H1 (cell line): ENCODE data around the gene SLC24A4. TPM values are rescaled to one million over a fixed set of nuclear protein-coding genes. Genes with fewer than 3 reads are reported as not detected.

ENCODE experiments used
- CTCF ChIA-PET: fragments of 300-600 bp; sonication (Branson Sonifier 250); formaldehyde crosslinking; loops from one replicate; lab custom pipeline; 2021; ENCODE audit not compliant: partially characterized antibody; lab: Charles Lee
- POLR2A ChIA-PET: fragments of 300-600 bp; sonication (Branson Sonifier 250); formaldehyde crosslinking; loops from one replicate; lab custom pipeline; 2021; ENCODE audit warnings: inconsistent platforms; ENCODE audit not compliant: partially characterized antibody; lab: Charles Lee
- DNase-seq, 2 experiments: peaks; one replicate each; pipeline versions ENCODE4 v3.0.0 to v3.0.0-alpha.2; 2010 to 2022; ENCODE audit warnings: low spot score in 2 of 2, low read depth in 1 of 2, mixed read lengths in 1 of 2
- FAIRE-seq: peaks from 2 replicates; lab custom pipeline; 2011; peaks lifted over from hg19 to GRCh38; lab: Jason Lieb, UNC
- H2AFZ ChIP-seq: 2 replicates; pipeline ENCODE4 v1.8.1; 2012; ENCODE audit warnings: low read length, inconsistent platforms
- H2AK5ac ChIP-seq: 2 replicates; pipeline ENCODE4 v1.6.1; 2013; ENCODE audit warnings: low read depth, low read length
- H2BK120ac ChIP-seq: replicated peaks from 2 replicates; pipeline ENCODE3; 2013; ENCODE audit warnings: low read depth, low read length, inconsistent platforms
- H2BK12ac ChIP-seq: 2 replicates; pipeline ENCODE4 v1.6.1; 2013; ENCODE audit warnings: low read depth, low read length
- H2BK15ac ChIP-seq: 2 replicates; pipeline ENCODE4 v1.6.1; 2013; ENCODE audit warnings: low read length
- H2BK20ac ChIP-seq: 2 replicates; pipeline ENCODE4 v1.6.1; 2013; ENCODE audit warnings: low read length
- H2BK5ac ChIP-seq: 2 replicates; pipeline ENCODE4 v1.6.1; 2013; ENCODE audit warnings: low read depth, low read length
- H3K14ac ChIP-seq: 2 replicates; pipeline ENCODE4 v1.6.1; 2013; ENCODE audit warnings: inconsistent platforms; ENCODE audit not compliant: insufficient read length
- H3K18ac ChIP-seq: 2 replicates; pipeline ENCODE4 v1.6.1; 2013; ENCODE audit warnings: low read length; ENCODE audit errors: extremely low read depth
- H3K23ac ChIP-seq: 2 replicates; pipeline ENCODE4 v1.6.1; 2013; ENCODE audit warnings: inconsistent platforms; ENCODE audit not compliant: insufficient read length
- H3K23me2 ChIP-seq: 2 replicates; pipeline ENCODE4 v1.6.1; 2013; ENCODE audit warnings: low read depth, low read length
- H3K27ac ChIP-seq: 2 replicates; pipeline ENCODE4 v1.6.1; 2011; ENCODE audit warnings: low read depth, low read length, inconsistent platforms
- H3K27me3 ChIP-seq, 4 experiments: replicated peaks in 1 of 4; 1 replicate in 1 of 4; 2 replicates in 3 of 4; pipeline versions ENCODE4 v1.6.1 to v1.8.1; 2011 to 2013; ENCODE audit warnings: low read length in 3 of 4, mild to moderate bottlenecking in 3 of 4, inconsistent platforms in 2 of 4, mixed read lengths in 2 of 4, moderate library complexity in 1 of 4; ENCODE audit not compliant: control insufficient read depth in 3 of 4, insufficient read depth in 3 of 4; ENCODE audit errors: extremely low read depth in 1 of 4
- H3K36me3 ChIP-seq, 4 experiments: 2 replicates each; pipeline versions ENCODE4 v1.6.1 to v1.8.1; 2011 to 2013; ENCODE audit warnings: mild to moderate bottlenecking in 4 of 4, low read length in 3 of 4, moderate library complexity in 2 of 4, control low read depth in 1 of 4, inconsistent platforms in 1 of 4; ENCODE audit not compliant: insufficient read depth in 4 of 4, control insufficient read depth in 2 of 4
- H3K4ac ChIP-seq: replicated peaks from 2 replicates; pipeline ENCODE3; 2013; ENCODE audit warnings: low read length, low read depth, mixed read lengths, inconsistent platforms; ENCODE audit not compliant: insufficient read length
- H3K4me1 ChIP-seq, 4 experiments: replicated peaks in 1 of 4; 1 replicate in 1 of 4; 2 replicates in 3 of 4; pipeline versions ENCODE4 v1.6.1 to v1.8.1; 2011 to 2013; ENCODE audit warnings: low read length in 3 of 4, inconsistent platforms in 2 of 4, mixed read lengths in 1 of 4; ENCODE audit not compliant: insufficient read depth in 4 of 4, control insufficient read depth in 3 of 4
- H3K4me2 ChIP-seq, 2 experiments: 2 replicates each; pipeline versions ENCODE4 v1.6.1 to v1.8.1; 2011 to 2013; ENCODE audit warnings: low read depth in 2 of 2, low read length in 2 of 2, control low read depth in 1 of 2, inconsistent platforms in 1 of 2, mild to moderate bottlenecking in 1 of 2; ENCODE audit not compliant: insufficient read depth in 1 of 2
- H3K4me3 ChIP-seq, 4 experiments: fragments of 200-600, 300-600 bp in 1 of 4; sonication (generic), shearing (Covaris generic), sonication (Bioruptor Twin) in 1 of 4; 2 replicates each; pipeline versions ENCODE4 v1.5.1 to v1.8.1; 2011 to 2016; ENCODE audit warnings: low read length in 4 of 4, low read depth in 3 of 4, control low read depth in 2 of 4, inconsistent platforms in 2 of 4, mild to moderate bottlenecking in 2 of 4, mixed read lengths in 1 of 4, moderate library complexity in 1 of 4; ENCODE audit not compliant: insufficient read depth in 2 of 4; ENCODE audit errors: extremely low read depth in 1 of 4
- H3K56ac ChIP-seq: replicated peaks from 2 replicates; pipeline ENCODE3; 2013; ENCODE audit warnings: low read depth, mild to moderate bottlenecking, mixed read lengths, low read length, inconsistent platforms; ENCODE audit not compliant: insufficient read length
- H3K79me1 ChIP-seq: 2 replicates; pipeline ENCODE4 v1.6.1; 2013; ENCODE audit warnings: low read depth, low read length, control low read depth
- H3K79me2 ChIP-seq, 2 experiments: 2 replicates each; pipeline versions ENCODE4 v1.6.1 to v1.8.1; 2012 to 2013; ENCODE audit warnings: low read length in 2 of 2, mild to moderate bottlenecking in 2 of 2, inconsistent platforms in 1 of 2; ENCODE audit not compliant: insufficient read depth in 2 of 2, control insufficient read depth in 1 of 2
- H3K9ac ChIP-seq, 4 experiments: replicated peaks in 1 of 4; 1 replicate in 1 of 4; 2 replicates in 3 of 4; pipeline versions ENCODE4 v1.6.1 to v1.8.1; 2011 to 2013; ENCODE audit warnings: low read depth in 3 of 4, low read length in 3 of 4, control low read depth in 2 of 4, mild to moderate bottlenecking in 2 of 4, moderate library complexity in 2 of 4, inconsistent platforms in 1 of 4; ENCODE audit errors: extremely low read depth in 1 of 4
- H3K9me3 ChIP-seq, 2 experiments: 2 replicates each; pipeline versions ENCODE4 v1.6.1 to v1.8.1; 2012 to 2013; ENCODE audit warnings: mild to moderate bottlenecking in 2 of 2, moderate library complexity in 2 of 2, control low read depth in 1 of 2, inconsistent platforms in 1 of 2, low read depth in 1 of 2, low read length in 1 of 2, mixed read lengths in 1 of 2; ENCODE audit not compliant: insufficient read depth in 2 of 2
- H4K20me1 ChIP-seq, 2 experiments: replicated peaks in 1 of 2; 2 replicates each; pipeline versions ENCODE3 to v1.8.1; 2011 to 2013; ENCODE audit warnings: inconsistent platforms in 2 of 2, low read length in 2 of 2, mild to moderate bottlenecking in 1 of 2; ENCODE audit not compliant: insufficient read depth in 2 of 2, control insufficient read depth in 1 of 2
- H4K5ac ChIP-seq: 2 replicates; pipeline ENCODE4 v1.6.1; 2013; ENCODE audit warnings: low read length, low read depth, mixed read lengths, inconsistent platforms; ENCODE audit not compliant: insufficient read length
- H4K8ac ChIP-seq: 2 replicates; pipeline ENCODE4 v1.8.0; 2013; ENCODE audit warnings: mild to moderate bottlenecking, moderate library complexity, low read length, inconsistent platforms; ENCODE audit not compliant: insufficient read depth; ENCODE audit errors: extremely low read depth
- H4K91ac ChIP-seq: replicated peaks from 2 replicates; pipeline ENCODE3; 2013; ENCODE audit warnings: low read length, mixed read lengths, inconsistent platforms; ENCODE audit not compliant: insufficient read length
- CBX8 ChIP-seq: fragments of 300-800, 300-1000 bp; sonication (generic); IDR thresholded peaks from 2 replicates; pipeline ENCODE4 v1.7.1; 2016; ENCODE audit warnings: low read depth, low read length, borderline replicate concordance
- CHD1 ChIP-seq: IDR thresholded peaks from 2 replicates; pipeline ENCODE4 v1.6.1; 2012; ENCODE audit warnings: low read depth, low read length, improper control_type of control experiment
- EGR1 ChIP-seq: IDR thresholded peaks from 2 replicates; pipeline ENCODE4 v1.6.1; 2011; ENCODE audit warnings: low read depth, low read length, borderline replicate concordance
- KDM1A ChIP-seq: fragments of 200-600, 300-600 bp; sonication (generic); IDR thresholded peaks from 2 replicates; pipeline ENCODE4 v1.7.1; 2016; ENCODE audit warnings: mild to moderate bottlenecking, low read length, borderline replicate concordance
- NRF1 ChIP-seq: IDR thresholded peaks from 2 replicates; pipeline ENCODE4 v1.6.1; 2011; ENCODE audit warnings: mild to moderate bottlenecking, low read depth, low read length, improper control_type of control experiment
- PHF8 ChIP-seq: fragments of 200-600 bp; sonication (generic); conservative IDR thresholded peaks from 2 replicates; pipeline ENCODE4 v1.7.1; 2012; ENCODE audit warnings: low read depth, mild to moderate bottlenecking, inconsistent platforms, low read length, moderate library complexity
- POU5F1 ChIP-seq: IDR thresholded peaks from 2 replicates; pipeline ENCODE4 v1.6.1; 2011; ENCODE audit warnings: low read depth, mild to moderate bottlenecking, low read length, moderate library complexity
- SP4 ChIP-seq: IDR thresholded peaks from 2 replicates; pipeline ENCODE4 v1.6.1; 2012; ENCODE audit warnings: low read length, inconsistent platforms
- TEAD4 ChIP-seq: IDR thresholded peaks from 2 replicates; pipeline ENCODE4 v1.6.1; 2012; ENCODE audit warnings: low read depth, low read length, inconsistent platforms, mixed read lengths
- YY1 ChIP-seq: IDR thresholded peaks from 2 replicates; pipeline ENCODE4 v1.6.1; 2011; ENCODE audit warnings: low read depth, mild to moderate bottlenecking, low read length
- WGBS, 2 experiments: shearing (Covaris generic) in 1 of 2; methylation state at CpG; one replicate each; pipeline versions ENCODE4 v1.1.6 to v1.1.7; 2013 to 2015; ENCODE audit warnings: low lambda C conversion rate in 2 of 2, mixed read lengths in 2 of 2, inconsistent platforms in 1 of 2, low coverage in 1 of 2, missing lambda C conversion rate in 1 of 2; ENCODE audit not compliant: insufficient replicate concordance in 2 of 2, insufficient coverage in 1 of 2, insufficient read length in 1 of 2; ENCODE audit errors: extremely low coverage in 1 of 2, missing lambda C conversion rate in 1 of 2; 5-methylcytosine and 5-hydroxymethylcytosine counted together
- polyA plus RNA-seq, 7 experiments: library from polyadenylated mRNA; depleted of rRNA in 3 of 7; stranded (reverse) in 5 of 7; unstranded in 2 of 7; fragments of >200 nt in 5 of 7; fragments of 200-250 nt in 2 of 7; gene quantifications; 1 replicate in 5 of 7; 2 replicates in 1 of 7; 4 replicates in 1 of 7; pipeline versions ENCODE4 v1.2.1 to v1.2.3, GENCODE V29; 2011 to 2013; ENCODE audit warnings: missing spikeins in 2 of 7, mixed read lengths in 2 of 7
- total RNA-seq: library from RNA; stranded (reverse); fragmentation: NEBNext Ultra II Directional; extraction: Animal tissue kit (Norgen Biotek cat#: 25700); gene quantifications from 2 replicates; pipeline ENCODE4 v1.2.1, GENCODE V29; 2021
- TF ChIP-seq, protein P1 (sequence below): IDR thresholded peaks from 2 replicates; pipeline ENCODE4 v1.6.1; 2011; ENCODE audit warnings: low read length, improper control_type of control experiment
- TF ChIP-seq, protein P2 (sequence below): IDR thresholded peaks from 2 replicates; pipeline ENCODE4 v1.6.1; 2012; ENCODE audit warnings: inconsistent platforms
- TF ChIP-seq, protein P3 (sequence below): IDR thresholded peaks from 2 replicates; pipeline ENCODE4 v1.6.1; 2012; ENCODE audit warnings: inconsistent platforms

The SLC24A4 gene
- total and polyA plus RNA-seq, 2 of the 8 experiments (the other 6 are each of a cell fraction or from before 2014, with no cell fraction given) = 0.27 to 0.89 TPM

DNA sequence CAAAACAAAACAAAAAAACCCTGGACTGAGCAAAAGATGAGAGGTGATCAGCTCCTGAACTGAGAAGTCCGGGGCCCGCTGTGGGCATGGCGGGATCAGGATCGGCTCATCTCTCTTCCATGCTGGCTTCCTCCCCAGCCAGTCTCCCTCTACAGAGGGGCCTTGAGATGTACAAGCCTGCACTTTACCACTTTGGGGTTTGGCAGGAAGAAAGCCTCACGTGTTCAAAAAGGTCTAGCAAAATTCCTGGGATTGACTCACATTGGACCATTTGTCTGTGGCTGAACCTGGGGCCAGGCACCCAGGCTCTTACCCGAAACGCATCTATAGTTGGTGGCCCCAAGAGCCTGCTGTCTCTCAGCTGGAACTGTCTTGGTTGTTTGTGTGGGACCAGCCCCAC lies 89.0 kb downstream of the SLC24A4 start:
- no peaks in the 10 kb centered on the region for H3K9me3 ChIP-seq
- DNase-seq = no peak
- no peak overlapping the region for H2AFZ ChIP-seq
- H2BK12ac ChIP-seq = no peak overlapping the region
- H3K18ac ChIP-seq = no peak overlapping the region
- no peak overlapping the region for H2BK15ac ChIP-seq
- CTCF ChIA-PET = interaction anchor here (0.9 to 1.0 kb wide), 2 partner anchors 11 to 60 kb away, joined by 3 to 4 read pairs; no protein-coding TSS in a partner anchor
- no peaks in the 10 kb centered on the region for H3K79me2 ChIP-seq
- H4K20me1 ChIP-seq = no peaks in the 10 kb centered on the region
- no peak overlapping the region for H3K14ac ChIP-seq
- no peak overlapping the region for H4K91ac ChIP-seq
- no peak overlapping the region for H4K5ac ChIP-seq
- no peaks in the 10 kb centered on the region for H3K36me3 ChIP-seq
- no peak overlapping the region for H3K4me3 ChIP-seq
- no peak overlapping the region for H2AK5ac ChIP-seq
- H3K27me3 ChIP-seq = no peaks in the 10 kb centered on the region
- H3K4ac ChIP-seq = no peak overlapping the region
- H3K56ac ChIP-seq = no peak overlapping the region
- no peak overlapping the region for H4K8ac ChIP-seq
- no peaks in the 10 kb centered on the region for H3K79me1 ChIP-seq
- H3K23ac ChIP-seq = no peak overlapping the region
- H2BK120ac ChIP-seq = no peak overlapping the region
- TF ChIP-seq SP4 (no peak), CBX8 (no peak), CHD1 (no peak), PHF8 (no peak), KDM1A (no peak), EGR1 (no peak), POU5F1 (no peak), YY1 (no peak), NRF1 (no peak), TEAD4 (no peak)
- TF ChIP-seq, protein P1, sequence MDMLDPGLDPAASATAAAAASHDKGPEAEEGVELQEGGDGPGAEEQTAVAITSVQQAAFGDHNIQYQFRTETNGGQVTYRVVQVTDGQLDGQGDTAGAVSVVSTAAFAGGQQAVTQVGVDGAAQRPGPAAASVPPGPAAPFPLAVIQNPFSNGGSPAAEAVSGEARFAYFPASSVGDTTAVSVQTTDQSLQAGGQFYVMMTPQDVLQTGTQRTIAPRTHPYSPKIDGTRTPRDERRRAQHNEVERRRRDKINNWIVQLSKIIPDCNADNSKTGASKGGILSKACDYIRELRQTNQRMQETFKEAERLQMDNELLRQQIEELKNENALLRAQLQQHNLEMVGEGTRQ = no peak
- TF ChIP-seq, protein P2, sequence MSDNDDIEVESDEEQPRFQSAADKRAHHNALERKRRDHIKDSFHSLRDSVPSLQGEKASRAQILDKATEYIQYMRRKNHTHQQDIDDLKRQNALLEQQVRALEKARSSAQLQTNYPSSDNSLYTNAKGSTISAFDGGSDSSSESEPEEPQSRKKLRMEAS = no peak
- TF ChIP-seq, protein P3, sequence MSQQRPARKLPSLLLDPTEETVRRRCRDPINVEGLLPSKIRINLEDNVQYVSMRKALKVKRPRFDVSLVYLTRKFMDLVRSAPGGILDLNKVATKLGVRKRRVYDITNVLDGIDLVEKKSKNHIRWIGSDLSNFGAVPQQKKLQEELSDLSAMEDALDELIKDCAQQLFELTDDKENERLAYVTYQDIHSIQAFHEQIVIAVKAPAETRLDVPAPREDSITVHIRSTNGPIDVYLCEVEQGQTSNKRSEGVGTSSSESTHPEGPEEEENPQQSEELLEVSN = no peak
- POLR2A ChIA-PET = no interaction called here
- no peak overlapping the region for H3K27ac ChIP-seq
- FAIRE-seq = no peak
- 88% methylated on average over 7 of the region's 7 CpGs; no CpG with 5 or more reads in 1 of the 2 experiments for WGBS, 2 experiments
- no peaks in the 10 kb centered on the region for H3K4me1 ChIP-seq
- no peak overlapping the region for H2BK20ac ChIP-seq
- no peak overlapping the region for H3K4me2 ChIP-seq
- H3K9ac ChIP-seq = no peak overlapping the region
- no peaks in the 10 kb centered on the region for H3K23me2 ChIP-seq
- no peak overlapping the region for H2BK5ac ChIP-seq
